Fibroblast of skin of right biceps (primary cell): ENCODE measurements around the gene MAP6.
A peak's percentile ranks its signal among the peaks of the same experiment; 100 is the strongest.

Experiments
- DNase-seq: peaks from one replicate; pipeline ENCODE4 v3.0.0-alpha.2; 2013

The MAP6 gene

DNA sequence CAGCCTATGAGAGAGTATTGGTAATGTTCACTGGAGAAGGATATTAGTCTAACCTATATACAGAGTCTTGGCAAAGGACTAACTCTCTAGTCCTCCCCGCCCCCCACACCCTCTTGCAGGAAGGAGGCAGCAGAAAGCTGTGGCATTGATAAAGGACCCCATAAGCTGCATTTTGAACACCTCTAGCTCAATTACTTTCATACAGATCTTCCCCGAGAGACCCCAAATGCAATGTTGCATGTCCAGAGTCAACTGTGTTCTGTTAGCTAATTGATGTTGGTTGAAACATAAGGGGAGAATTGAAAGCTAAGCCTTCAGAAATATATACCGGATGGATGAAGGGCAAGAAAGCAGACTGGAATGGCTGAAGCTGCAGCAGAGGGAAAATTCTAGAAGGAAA, 2.8 kb downstream of the MAP6 start:
- no peak for DNase-seq

DNA sequence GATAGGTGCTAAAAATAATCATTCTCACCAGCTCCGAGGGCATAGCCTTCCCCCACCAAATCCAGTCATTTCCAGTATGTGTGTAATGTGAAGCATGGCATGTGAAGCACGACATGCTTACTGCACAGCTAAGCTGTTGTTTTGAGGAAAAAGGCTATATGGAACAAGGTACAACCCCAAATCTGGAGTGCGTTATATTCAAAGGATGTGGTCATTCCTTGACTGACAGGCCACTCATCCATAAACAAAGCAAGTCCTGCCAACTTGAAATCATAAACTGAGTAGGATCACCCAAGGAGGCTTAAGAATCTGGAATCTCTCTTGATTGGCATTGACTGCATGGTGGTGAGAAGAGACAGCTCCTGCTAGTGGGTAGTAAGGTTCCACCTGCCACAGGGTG, 3.7 kb downstream of the MAP6 start:
- DNase-seq, result no peak

DNA sequence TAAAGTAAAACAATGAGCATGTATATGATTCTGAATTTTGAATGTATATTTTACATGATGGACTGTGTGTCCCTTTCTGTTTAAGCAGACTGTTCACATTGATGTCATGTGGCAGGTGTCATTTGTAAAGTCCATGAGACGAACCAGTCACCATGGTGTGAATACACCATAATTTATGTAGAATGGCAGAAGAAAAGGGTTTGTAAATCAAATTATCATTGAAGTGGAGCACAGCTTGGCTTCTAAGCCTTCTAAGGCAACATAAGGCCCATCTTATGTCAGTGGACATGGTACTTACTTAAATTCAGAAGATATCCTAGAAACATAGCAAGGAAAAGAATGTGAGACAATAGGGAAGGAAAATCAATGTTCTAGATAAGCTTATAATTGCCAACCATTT, 4.4 kb downstream of the MAP6 start:
- DNase-seq, result no peak

GRCh38 chr11:75663808-75664207, 5.0 kb downstream of the MAP6 start:
- no peak for DNase-seq

DNA sequence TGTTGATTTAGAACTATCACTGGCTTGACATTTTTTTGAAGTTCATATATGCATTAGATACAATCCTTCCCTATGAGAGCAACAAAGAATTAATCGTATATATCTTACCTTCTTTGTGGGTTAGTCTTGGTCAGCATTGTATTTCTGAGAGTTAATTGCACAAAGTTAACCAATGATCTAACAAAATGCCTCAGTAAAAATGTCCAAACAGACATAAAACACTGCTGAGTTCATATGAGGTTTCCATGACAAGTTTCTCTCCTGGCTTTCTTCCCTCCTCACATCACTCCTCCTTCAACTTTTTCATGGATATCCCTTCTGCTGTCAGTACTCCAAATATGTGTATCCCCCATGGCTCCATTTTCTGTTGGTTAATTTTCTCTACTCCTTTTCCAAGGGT, 9.0 kb downstream of the MAP6 start:
- DNase-seq, result no peak

DNA sequence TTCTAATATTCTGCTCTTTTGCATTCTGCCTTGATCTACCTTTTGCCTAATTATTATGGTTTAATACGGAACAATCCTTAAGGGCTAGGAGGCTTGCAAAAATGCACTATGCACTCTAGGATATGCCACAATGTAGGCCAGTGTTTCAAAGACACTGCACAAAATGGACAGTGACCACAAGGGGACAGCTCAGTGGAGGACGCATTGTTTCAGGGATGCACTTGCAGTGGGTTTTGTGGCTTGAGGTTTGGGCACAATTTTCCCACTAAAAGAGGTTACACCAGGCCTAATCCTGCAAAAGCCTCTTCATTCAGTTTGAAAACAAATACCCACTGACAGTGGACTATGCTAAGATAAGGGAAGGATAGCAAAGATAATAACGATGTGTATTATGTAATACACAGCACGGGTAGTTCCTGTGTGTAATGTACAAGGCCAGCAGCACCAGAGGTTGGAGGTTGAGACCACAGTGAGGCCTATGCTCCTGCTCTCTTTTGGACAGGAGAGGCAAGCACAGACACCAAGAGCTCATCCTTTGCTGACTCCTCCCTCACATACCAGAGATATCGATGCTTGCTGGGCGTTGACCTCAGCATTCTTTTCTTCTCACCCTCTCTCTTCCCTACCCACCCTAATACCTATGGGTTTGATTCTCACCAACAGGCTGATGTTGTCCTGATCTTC, 12.7 kb downstream of the MAP6 start:
- peak; percentile 37 for DNase-seq

- DNase-seq, result peak; percentile 61
These were observed 13.2 kb downstream of the MAP6 start for GRCh38 chr11:75655605-75656004.

- DNase-seq, result peak; percentile 83
These were observed 14.5 kb downstream of the MAP6 start for GRCh38 chr11:75654314-75654713.

DNA sequence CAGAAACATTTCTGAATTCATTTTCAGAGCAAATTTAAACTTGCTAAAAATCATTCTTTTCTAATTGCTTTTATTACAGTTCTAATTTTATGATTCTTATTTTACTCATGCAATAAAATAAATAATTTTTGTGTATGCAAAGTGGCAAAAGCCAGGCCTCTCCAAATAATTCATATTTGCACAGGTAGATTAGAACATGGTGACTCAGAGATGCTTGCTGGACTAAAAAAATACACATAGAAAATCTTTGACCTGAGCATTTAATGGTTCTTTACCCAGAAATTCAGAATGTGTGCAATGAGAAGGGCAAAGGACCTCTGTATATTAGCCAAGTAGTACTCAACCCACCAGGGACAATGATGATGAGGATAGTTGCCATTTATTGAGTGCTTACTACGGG, 15.3 kb downstream of the MAP6 start:
- no peak for DNase-seq

DNA sequence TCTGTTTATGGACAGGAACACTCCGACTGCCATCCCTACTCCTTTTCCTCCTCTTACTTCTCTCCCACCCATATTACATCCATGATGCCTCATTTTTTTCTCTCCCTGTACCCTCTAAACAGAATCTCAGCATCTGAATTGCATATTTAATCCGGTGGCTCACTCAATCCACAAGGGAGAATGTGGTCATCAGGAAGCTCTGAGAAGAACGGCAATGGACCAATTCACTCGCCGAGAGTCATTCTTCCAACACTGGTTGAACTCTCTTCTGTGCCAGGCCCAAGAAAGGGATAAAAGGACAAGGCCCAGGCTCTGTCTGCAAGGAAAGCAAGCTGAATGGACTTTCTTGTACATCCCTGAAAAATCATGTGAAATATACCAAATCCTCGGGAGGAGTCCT, 15.9 kb downstream of the MAP6 start:
- DNase-seq, result peak; percentile 42

- DNase-seq, result no peak
These were observed 17.6 kb downstream of the MAP6 start for GRCh38 chr11:75651218-75651617.

- no peak for DNase-seq
These were observed 18.6 kb downstream of the MAP6 start for GRCh38 chr11:75650167-75650723.

DNA sequence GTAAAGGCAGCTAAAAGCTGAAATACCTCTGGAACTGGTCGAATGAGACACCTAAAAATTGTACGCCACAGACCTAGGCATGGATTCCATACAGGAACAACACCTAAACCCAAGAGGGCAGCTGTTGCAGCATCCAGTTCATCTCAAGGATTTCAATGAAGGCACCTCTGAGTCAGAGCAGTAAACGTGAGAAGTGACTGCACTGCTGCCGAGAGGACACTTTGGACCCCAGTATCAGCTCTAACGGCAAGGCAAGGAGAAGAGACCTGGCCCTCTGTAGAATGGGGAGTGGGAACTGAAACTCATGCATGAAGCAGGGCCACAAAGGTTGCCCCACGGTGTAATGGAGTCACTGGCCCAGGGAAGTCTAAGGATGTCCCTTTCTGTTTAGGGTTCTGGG, 23.9 kb downstream of the MAP6 start:
- no peak for DNase-seq

- DNase-seq, result no peak
These were observed 24.5 kb downstream of the MAP6 start for GRCh38 chr11:75644370-75644769.

DNA sequence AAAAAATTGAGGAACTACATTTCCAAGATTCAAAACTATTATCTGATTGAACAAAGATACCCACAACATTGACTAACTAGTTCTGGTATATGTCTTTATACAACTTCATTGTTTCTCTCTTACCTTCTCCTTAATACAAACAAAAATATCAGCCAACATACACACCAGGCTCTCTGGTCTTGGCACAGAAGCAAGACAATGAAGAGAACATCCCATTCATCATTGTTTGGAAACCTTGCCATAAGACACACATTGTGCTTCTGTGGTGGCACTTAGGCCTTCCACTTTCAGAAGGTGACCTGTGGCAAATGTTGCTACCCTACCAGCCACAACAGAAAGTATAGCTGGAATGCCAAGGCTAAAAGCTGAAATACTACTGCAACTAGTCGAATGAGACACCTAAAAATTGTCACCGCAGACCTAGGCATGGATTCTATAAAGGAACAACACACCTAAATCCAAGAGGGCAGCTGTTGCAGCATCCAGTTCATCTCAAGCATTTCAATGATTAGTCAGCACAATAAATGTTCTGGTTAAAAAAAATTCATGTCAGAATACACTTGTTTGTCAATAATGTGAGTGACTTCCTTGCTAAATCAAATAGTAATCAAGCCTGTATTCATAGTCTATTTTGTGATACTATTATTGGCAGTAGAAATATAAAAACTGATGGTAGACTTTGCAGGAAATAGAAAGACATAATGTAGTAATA, 26.3 kb downstream of the MAP6 start:
- no peak for DNase-seq

DNA sequence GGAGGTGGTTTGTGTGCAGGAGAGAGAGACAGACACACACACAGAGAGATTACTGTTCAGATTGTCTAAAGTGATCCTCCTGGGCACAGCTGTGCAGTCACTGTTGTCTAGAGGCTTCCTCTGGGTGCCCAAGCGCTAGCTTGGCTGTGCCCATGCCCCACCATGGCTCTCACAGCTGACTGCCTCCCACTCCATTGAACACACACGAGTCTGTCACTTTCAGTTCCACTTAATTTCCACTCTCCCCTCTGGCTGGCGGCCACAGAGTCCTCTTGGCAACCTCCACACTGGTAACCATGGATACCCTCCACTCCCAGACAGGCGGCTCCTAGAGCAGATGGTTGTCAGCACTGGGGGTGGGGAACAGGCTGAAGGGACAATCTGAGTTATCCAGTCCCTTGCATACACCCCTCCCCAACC, 29.1 kb downstream of the MAP6 start:
- peak; percentile 57 for DNase-seq

- DNase-seq, result no peak
These were observed 30.8 kb downstream of the MAP6 start for GRCh38 chr11:75637998-75638397.

- peak; percentile 53 for DNase-seq
These were observed 33.6 kb downstream of the MAP6 start for GRCh38 chr11:75635066-75635862.

DNA sequence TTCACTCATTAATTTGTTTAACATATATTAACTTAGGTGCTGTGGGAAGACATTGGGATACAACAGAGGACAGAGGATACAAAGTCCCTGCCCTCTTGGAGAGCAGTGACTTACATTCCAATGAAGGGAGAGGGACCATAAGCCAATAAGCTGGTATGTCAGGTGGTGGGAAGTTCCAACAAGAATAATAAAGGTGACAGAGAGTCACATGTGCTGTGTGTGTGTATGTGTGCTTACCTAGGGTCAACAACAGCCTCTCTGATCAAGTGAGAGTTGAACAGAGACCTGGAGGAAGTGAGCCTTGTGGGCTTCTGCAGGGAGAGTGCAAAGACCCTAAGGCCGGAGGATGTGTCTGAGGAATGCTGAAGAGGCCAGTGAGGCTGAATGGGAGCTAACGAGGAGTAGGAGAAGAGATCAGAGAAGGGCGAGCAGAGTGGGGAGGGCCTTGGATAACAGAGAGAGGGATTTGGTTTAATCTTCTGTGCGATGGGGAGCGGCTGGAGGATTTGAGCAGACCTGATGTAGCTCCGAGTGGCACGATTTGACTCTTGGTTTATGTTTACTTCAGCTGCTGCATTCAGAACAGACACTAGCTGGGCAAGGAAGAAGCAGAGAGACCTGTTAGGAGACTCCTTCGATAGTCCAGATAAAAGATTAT, 35.3 kb downstream of the MAP6 start:
- DNase-seq, result no peak

- DNase-seq, result no peak
These were observed 35.9 kb downstream of the MAP6 start for GRCh38 chr11:75632962-75633361.

- no peak for DNase-seq
These were observed 36.4 kb downstream of the MAP6 start for GRCh38 chr11:75632450-75632849.

- no peak for DNase-seq
These were observed 37.6 kb downstream of the MAP6 start for GRCh38 chr11:75631086-75631730.
